ENCODE results near the gene HHIPL1. TPM values are rescaled to one million over a fixed set of nuclear protein-coding genes. Genes with fewer than 3 reads are reported as not detected.
A peak's percentile ranks its signal among the peaks of the same experiment; 100 is the strongest.

HHIPL1 gene
- total RNA-seq, 1 experiment from 2014 or later, result 2.1 TPM

DNA sequence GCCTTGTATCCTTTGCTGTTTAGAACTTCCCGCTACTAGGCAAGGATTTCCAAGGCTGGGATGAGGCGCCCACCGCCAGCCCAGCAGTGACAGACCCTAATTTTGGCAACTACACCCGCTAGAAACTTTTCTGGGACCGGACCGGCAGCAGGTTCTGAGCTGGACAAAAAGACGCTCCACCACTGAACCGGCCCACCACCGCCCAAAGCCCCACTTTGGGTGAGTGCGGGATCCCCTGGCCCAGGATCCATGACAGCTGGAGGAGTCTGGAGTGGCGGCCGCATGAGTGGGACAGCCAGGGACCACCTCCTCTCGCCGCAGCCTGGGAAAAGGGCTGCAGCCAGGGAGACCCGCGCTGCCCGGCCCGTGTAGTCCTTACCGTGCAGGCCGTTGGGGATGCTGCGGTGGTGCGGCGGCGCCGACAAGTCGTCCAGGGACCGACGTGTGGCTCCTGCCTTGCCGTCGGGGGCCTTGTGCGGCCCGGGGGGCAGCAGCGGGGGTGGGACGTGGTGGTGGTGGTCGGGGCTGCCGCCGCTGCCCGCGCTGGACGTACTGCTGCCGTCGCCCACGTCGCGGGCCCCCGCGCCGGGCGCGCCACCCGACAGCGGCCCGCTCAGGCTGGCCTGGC is 42.0 kb upstream of the HHIPL1 start:
- ATAC-seq (no peak), DNase-seq (ENCODE audit: low read depth, low spot score) (no peak)
- peak overlapping the region; percentile 84 for H3K27ac ChIP-seq (ENCODE audit: low read length)
- CTCF ChIA-PET, result interaction anchor here (1.2 kb wide), 1 partner anchor 38 kb away, joined by 4 read pairs; no protein-coding TSS in a partner anchor
- TF ChIP-seq TCF7L2 (IDR thresholded peaks at IDR 0.05; ENCODE audit: low read depth, low read length), result no peak
- TF ChIP-seq POLR2AphosphoS5 (IDR thresholded peaks at IDR 0.05; ENCODE audit: low read depth, low read length), result no peak
- TF ChIP-seq, protein P1, sequence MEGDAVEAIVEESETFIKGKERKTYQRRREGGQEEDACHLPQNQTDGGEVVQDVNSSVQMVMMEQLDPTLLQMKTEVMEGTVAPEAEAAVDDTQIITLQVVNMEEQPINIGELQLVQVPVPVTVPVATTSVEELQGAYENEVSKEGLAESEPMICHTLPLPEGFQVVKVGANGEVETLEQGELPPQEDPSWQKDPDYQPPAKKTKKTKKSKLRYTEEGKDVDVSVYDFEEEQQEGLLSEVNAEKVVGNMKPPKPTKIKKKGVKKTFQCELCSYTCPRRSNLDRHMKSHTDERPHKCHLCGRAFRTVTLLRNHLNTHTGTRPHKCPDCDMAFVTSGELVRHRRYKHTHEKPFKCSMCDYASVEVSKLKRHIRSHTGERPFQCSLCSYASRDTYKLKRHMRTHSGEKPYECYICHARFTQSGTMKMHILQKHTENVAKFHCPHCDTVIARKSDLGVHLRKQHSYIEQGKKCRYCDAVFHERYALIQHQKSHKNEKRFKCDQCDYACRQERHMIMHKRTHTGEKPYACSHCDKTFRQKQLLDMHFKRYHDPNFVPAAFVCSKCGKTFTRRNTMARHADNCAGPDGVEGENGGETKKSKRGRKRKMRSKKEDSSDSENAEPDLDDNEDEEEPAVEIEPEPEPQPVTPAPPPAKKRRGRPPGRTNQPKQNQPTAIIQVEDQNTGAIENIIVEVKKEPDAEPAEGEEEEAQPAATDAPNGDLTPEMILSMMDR (IDR thresholded peaks at IDR 0.05), result no peak
- no peak for TF ChIP-seq SIN3A (IDR thresholded peaks at IDR 0.05; ENCODE audit: borderline replicate concordance, insufficient read depth, low read depth, low read length)
- TF ChIP-seq, protein P2, sequence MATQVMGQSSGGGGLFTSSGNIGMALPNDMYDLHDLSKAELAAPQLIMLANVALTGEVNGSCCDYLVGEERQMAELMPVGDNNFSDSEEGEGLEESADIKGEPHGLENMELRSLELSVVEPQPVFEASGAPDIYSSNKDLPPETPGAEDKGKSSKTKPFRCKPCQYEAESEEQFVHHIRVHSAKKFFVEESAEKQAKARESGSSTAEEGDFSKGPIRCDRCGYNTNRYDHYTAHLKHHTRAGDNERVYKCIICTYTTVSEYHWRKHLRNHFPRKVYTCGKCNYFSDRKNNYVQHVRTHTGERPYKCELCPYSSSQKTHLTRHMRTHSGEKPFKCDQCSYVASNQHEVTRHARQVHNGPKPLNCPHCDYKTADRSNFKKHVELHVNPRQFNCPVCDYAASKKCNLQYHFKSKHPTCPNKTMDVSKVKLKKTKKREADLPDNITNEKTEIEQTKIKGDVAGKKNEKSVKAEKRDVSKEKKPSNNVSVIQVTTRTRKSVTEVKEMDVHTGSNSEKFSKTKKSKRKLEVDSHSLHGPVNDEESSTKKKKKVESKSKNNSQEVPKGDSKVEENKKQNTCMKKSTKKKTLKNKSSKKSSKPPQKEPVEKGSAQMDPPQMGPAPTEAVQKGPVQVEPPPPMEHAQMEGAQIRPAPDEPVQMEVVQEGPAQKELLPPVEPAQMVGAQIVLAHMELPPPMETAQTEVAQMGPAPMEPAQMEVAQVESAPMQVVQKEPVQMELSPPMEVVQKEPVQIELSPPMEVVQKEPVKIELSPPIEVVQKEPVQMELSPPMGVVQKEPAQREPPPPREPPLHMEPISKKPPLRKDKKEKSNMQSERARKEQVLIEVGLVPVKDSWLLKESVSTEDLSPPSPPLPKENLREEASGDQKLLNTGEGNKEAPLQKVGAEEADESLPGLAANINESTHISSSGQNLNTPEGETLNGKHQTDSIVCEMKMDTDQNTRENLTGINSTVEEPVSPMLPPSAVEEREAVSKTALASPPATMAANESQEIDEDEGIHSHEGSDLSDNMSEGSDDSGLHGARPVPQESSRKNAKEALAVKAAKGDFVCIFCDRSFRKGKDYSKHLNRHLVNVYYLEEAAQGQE (IDR thresholded peaks at IDR 0.05; ENCODE audit: insufficient read depth in 1 of 2, low read depth in 2 of 2, low read length in 1 of 2), result no peak
- in situ Hi-C loops (cut with HindIII; ENCODE audit: low pct_unique_long_range_greater_than_20kb, low sequenced_read_pairs), result no loop called here
- H3K9me3 ChIP-seq (ENCODE audit: control insufficient read depth, insufficient read depth, low read depth, low read length), result no peaks in the 10 kb centered on the region
- intact Hi-C loops (cut with micrococcal nuclease; ENCODE audit: unreplicated experiment), result loop anchor here (5.0 kb wide), 1 partner anchor 36 kb away; no protein-coding TSS in a partner anchor
- POLR2A ChIA-PET, result no interaction called here
- H3K36me3 ChIP-seq (ENCODE audit: control insufficient read depth, insufficient read depth, low read length), result peaks cover 2% of the 10 kb centered on the region; the same call in 1 of the 2 replicates
- BruUV-seq (replicated peaks), result no TSS peak
- H3K4me3 ChIP-seq (ENCODE audit: low read depth in 2 of 2, low read length in 2 of 2), result peak overlapping the region; percentile 73 to 78
- H3K4me1 ChIP-seq (ENCODE audit: control insufficient read depth, insufficient read depth, low read length), result peaks cover 39% of the 10 kb centered on the region
- no peaks in the 10 kb centered on the region for H3K27me3 ChIP-seq (ENCODE audit: control insufficient read depth, insufficient read depth, low read length)

DNA sequence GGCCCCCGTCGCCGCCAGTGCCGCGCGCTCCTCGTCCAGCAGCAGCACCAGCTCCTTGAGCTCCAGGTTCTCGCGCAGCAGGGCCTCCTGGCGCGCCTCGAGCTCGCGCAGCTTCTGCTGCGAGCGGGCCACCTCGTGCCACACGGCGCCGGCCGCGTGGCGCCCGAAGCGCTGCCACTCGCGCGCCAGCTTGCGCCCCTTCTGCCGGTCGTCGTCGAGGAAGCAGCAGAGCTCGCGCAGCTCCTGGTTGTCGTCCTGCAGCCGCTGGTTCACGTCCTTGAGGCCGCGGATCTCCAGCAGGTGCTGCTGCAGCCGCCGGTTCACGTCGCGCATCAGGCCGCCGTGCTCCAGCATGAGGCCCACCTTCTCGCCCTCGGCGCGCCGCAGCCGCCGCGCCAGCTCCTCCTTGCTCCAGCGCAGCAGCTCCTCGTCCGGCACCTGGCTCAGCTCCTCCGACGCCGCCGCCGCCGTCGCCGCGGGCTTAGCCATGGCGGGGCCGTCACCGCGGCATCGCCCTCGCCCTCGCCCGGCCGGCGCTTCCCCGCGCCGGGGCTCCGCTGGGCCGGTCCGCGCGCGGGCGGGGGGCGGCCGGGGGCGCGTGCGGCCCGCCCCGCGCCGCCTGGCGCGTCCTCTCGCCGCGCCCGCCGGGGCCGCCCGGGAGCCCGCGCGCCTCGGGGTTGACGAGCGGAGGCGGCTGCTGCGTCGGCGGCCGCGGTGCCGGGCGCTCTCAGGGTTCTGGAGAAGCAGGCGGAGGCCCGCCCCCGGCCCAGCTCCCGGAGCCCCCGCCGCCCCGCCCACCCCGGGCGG is 41.3 kb upstream of the HHIPL1 start, which contains the start of gene CCDC85C:
Gene CCDC85C, minus strand, starts transcription at position 737 of the 807 bp plus-strand sequence. Its CDS starts 248 bp downstream, at position 489.
- ATAC-seq, result peak; percentile 28
- H3K27ac ChIP-seq (ENCODE audit: low read length), result peak within 1 kb of the TSS; percentile 84

More for the DNA sequence above, 41.3 kb upstream of the HHIPL1 start, which contains the start of gene CCDC85C:
- CTCF ChIA-PET, result interaction anchor here (1.2 kb wide), 1 partner anchor 39 kb away, joined by 4 read pairs; no protein-coding TSS in a partner anchor
- no TSS peak for BruUV-seq (replicated peaks)
- peak within 1 kb of the TSS; percentile 73 to 78 for H3K4me3 ChIP-seq (ENCODE audit: low read depth in 2 of 2, low read length in 2 of 2)
- H3K4me1 ChIP-seq (ENCODE audit: control insufficient read depth, insufficient read depth, low read length), result peaks cover 31% of the 10 kb centered on the region
- H3K9me3 ChIP-seq (ENCODE audit: control insufficient read depth, insufficient read depth, low read depth, low read length), result no peaks in the 10 kb centered on the region
- POLR2A ChIA-PET, result interaction anchor here (0.5 kb wide), 1 partner anchor 25 kb away, joined by 3 read pairs; no protein-coding TSS in a partner anchor
- intact Hi-C loops (cut with micrococcal nuclease; ENCODE audit: unreplicated experiment), result loop anchor here (5.0 kb wide), 1 partner anchor 36 kb away; no protein-coding TSS in a partner anchor
- TF ChIP-seq, protein P1 (IDR thresholded peaks at IDR 0.05), result no peak
- TF ChIP-seq, protein P2 (IDR thresholded peaks at IDR 0.05; ENCODE audit: insufficient read depth in 1 of 2, low read depth in 2 of 2, low read length in 1 of 2), result no peak
- TF ChIP-seq TCF7L2 (IDR thresholded peaks at IDR 0.05; ENCODE audit: low read depth, low read length), result no peak; the same call in 1 of the 2 replicates
- TF ChIP-seq POLR2AphosphoS5 (IDR thresholded peaks at IDR 0.05; ENCODE audit: low read depth, low read length), result no peak
- TF ChIP-seq SIN3A (IDR thresholded peaks at IDR 0.05; ENCODE audit: borderline replicate concordance, insufficient read depth, low read depth, low read length), result no peak
- H3K27me3 ChIP-seq (ENCODE audit: control insufficient read depth, insufficient read depth, low read length), result no peaks in the 10 kb centered on the region
- peaks cover 2% of the 10 kb centered on the region; the same call in 1 of the 2 replicates for H3K36me3 ChIP-seq (ENCODE audit: control insufficient read depth, insufficient read depth, low read length)
- no peak for DNase-seq (ENCODE audit: low read depth, low spot score)
- in situ Hi-C loops (cut with HindIII; ENCODE audit: low pct_unique_long_range_greater_than_20kb, low sequenced_read_pairs), result no loop called here
